ENCODE data around the gene ZIC4. TPM values are rescaled to one million over a fixed set of nuclear protein-coding genes. Genes with fewer than 3 reads are reported as not detected.

The ZIC4 gene
- total and polyA plus RNA-seq, 2 of the 4 experiments (the other 2 are of a cell fraction) = not detected

DNA sequence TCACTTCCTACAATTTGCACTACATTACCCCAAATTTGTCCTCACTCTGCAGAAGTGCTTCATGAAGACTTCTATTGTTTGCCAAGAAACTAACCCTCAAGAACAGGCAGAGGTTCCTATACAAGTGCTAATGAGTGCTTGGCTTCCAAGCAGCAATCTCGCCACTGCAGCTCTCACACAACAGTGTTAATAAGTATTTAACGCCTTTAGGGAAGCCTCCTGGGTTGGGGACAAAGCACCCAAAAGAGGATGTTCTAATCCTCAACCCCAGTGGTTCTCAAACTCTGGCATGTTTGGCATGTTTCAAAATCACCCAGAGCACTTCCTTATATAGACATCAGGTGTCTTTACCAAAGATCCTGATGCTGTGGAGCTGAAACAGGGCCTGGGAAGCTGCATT lies 64.6 kb downstream of the ZIC4 start:
- Histone ChIP-seq H2BK15ac (ENCODE audit: low read depth, low read length) (no peak overlapping the region), H3K27me3 (ENCODE audit: control insufficient read depth, insufficient read depth, low read length) (peaks cover 7% of the 10 kb centered on the region), H2BK120ac (ENCODE audit: low read depth, low read length) (no peak overlapping the region), H3K4me1 (ENCODE audit: control insufficient read depth, insufficient read depth, low read length) (no peaks in the 10 kb centered on the region), H3K27ac (ENCODE audit: insufficient read depth, low read length) (no peak overlapping the region), H4K91ac (ENCODE audit: insufficient read depth, low read depth, low read length) (no peak overlapping the region), H3K14ac (replicated peaks; ENCODE audit: low read depth, low read length) (no peak overlapping the region), H4K20me1 (ENCODE audit: insufficient read depth, low read length) (no peaks in the 10 kb centered on the region), H3K9me3 (ENCODE audit: control insufficient read depth, insufficient read depth, low read length) (no peaks in the 10 kb centered on the region), H2AK5ac (ENCODE audit: low read depth, low read length) (no peak overlapping the region), H2AFZ (replicated peaks; ENCODE audit: low read length, poor library complexity) (no peak overlapping the region), H3K79me1 (ENCODE audit: low read depth in 1 of 2, low read length in 2 of 2) (no peaks in the 10 kb centered on the region), H3K9me1 (ENCODE audit: insufficient read depth, low read length) (no peaks in the 10 kb centered on the region), H2BK20ac (ENCODE audit: low read depth, low read length) (no peak overlapping the region), H4K5ac (ENCODE audit: low read depth, low read length) (no peak overlapping the region), H2AK9ac (replicated peaks; ENCODE audit: low read depth, low read length, poor library complexity) (no peak overlapping the region), H3K4me2 (ENCODE audit: low read depth, low read length) (no peak overlapping the region), H3K4me3 (ENCODE audit: insufficient read depth, low read depth, low read length) (no peak overlapping the region), H3K36me3 (ENCODE audit: control insufficient read depth, insufficient read depth, low read length) (no peaks in the 10 kb centered on the region), H3K4ac (ENCODE audit: low read depth, low read length) (no peak overlapping the region), H2BK5ac (ENCODE audit: low read depth, low read length, poor library complexity, severe bottlenecking) (no peak overlapping the region), H4K8ac (ENCODE audit: low read depth in 2 of 2, low read length in 2 of 2) (no peak overlapping the region), H3K18ac (ENCODE audit: low read depth, low read length) (no peak overlapping the region), H3K56ac (ENCODE audit: extremely low read depth, insufficient read depth, low read length) (no peak overlapping the region), H3K9ac (ENCODE audit: low read depth, low read length) (no peak overlapping the region), H3K23ac (ENCODE audit: low read depth, low read length) (no peak overlapping the region)
- DNase-seq (no peak), ATAC-seq (ENCODE audit: low read depth) (no peak)
- CTCF ChIA-PET = no interaction called here
- in situ Hi-C loops (cut with MboI; ENCODE audit: low sequenced_read_pairs) (no loop called here), dilution Hi-C loops (cut with HindIII; ENCODE audit: low sequenced_read_pairs, unreplicated experiment) (no loop called here), intact Hi-C loops (cut with micrococcal nuclease) (no loop called here)
- POLR2A ChIA-PET (ENCODE audit: unreplicated experiment) = no interaction called here
- TF ChIP-seq SMC3 (IDR thresholded peaks at IDR 0.05; ENCODE audit: low read depth, low read length) (no peak), BHLHE40 (IDR thresholded peaks at IDR 0.05; ENCODE audit: low read depth, low read length) (no peak), MXI1 (IDR thresholded peaks at IDR 0.05; ENCODE audit: borderline replicate concordance, low read depth, low read length) (no peak), CHD1 (IDR thresholded peaks at IDR 0.05; ENCODE audit: low read depth, low read length) (no peak), NFE2L2 (IDR thresholded peaks at IDR 0.05; ENCODE audit: low read depth, low read length) (no peak), ELK1 (IDR thresholded peaks at IDR 0.05; ENCODE audit: borderline replicate concordance, low read depth, low read length) (no peak), FOS (IDR thresholded peaks at IDR 0.05; ENCODE audit: low read depth, low read length) (no peak), POLR2A (IDR thresholded peaks at IDR 0.05; ENCODE audit: low read depth, low read length) (no peak), RAD21 (IDR thresholded peaks at IDR 0.05; ENCODE audit: low read length) (no peak), MAFK (IDR thresholded peaks at IDR 0.05; ENCODE audit: low read depth, low read length) (no peak), RCOR1 (IDR thresholded peaks at IDR 0.05; ENCODE audit: insufficient replicate concordance, low read length) (no peak), RFX5 (IDR thresholded peaks at IDR 0.05; ENCODE audit: low read depth, low read length) (no peak)
- TF ChIP-seq, protein P1, sequence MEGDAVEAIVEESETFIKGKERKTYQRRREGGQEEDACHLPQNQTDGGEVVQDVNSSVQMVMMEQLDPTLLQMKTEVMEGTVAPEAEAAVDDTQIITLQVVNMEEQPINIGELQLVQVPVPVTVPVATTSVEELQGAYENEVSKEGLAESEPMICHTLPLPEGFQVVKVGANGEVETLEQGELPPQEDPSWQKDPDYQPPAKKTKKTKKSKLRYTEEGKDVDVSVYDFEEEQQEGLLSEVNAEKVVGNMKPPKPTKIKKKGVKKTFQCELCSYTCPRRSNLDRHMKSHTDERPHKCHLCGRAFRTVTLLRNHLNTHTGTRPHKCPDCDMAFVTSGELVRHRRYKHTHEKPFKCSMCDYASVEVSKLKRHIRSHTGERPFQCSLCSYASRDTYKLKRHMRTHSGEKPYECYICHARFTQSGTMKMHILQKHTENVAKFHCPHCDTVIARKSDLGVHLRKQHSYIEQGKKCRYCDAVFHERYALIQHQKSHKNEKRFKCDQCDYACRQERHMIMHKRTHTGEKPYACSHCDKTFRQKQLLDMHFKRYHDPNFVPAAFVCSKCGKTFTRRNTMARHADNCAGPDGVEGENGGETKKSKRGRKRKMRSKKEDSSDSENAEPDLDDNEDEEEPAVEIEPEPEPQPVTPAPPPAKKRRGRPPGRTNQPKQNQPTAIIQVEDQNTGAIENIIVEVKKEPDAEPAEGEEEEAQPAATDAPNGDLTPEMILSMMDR (conservative IDR thresholded peaks at IDR 0.05; ENCODE audit: low read depth, low read length) = no peak
- TF ChIP-seq, protein P2, sequence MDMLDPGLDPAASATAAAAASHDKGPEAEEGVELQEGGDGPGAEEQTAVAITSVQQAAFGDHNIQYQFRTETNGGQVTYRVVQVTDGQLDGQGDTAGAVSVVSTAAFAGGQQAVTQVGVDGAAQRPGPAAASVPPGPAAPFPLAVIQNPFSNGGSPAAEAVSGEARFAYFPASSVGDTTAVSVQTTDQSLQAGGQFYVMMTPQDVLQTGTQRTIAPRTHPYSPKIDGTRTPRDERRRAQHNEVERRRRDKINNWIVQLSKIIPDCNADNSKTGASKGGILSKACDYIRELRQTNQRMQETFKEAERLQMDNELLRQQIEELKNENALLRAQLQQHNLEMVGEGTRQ (IDR thresholded peaks at IDR 0.05; ENCODE audit: low read depth, low read length) = no peak
- no CpG with 5 or more reads among the region's 2 CpGs for WGBS, 2 experiments (ENCODE audit: extremely low coverage in 2 of 2, insufficient read length in 1 of 2)
- BruUV-seq (replicated peaks) = no TSS peak
